NAMALWA (cell line): ENCODE results near the gene FATE1.

ENCODE experiments used
- DNase-seq: peaks from one replicate; pipeline ENCODE4 v3.0.0-alpha.2; 2015; ENCODE audit warnings: low spot score

FATE1 gene

GRCh38 chrX:151743651-151744470 is 28.0 kb downstream of the FATE1 start:
- DNase-seq, result no peak

- DNase-seq, result no peak
Measured at GRCh38 chrX:151745651-151746050, 29.8 kb downstream of the FATE1 start.

- DNase-seq, result no peak
Measured at GRCh38 chrX:151746502-151746901, 30.7 kb downstream of the FATE1 start.

GRCh38 chrX:151750511-151750910 is 34.7 kb downstream of the FATE1 start:
- no peak for DNase-seq

- no peak for DNase-seq
Measured at GRCh38 chrX:151752847-151753246, 37.0 kb downstream of the FATE1 start.

- no peak for DNase-seq
Measured at GRCh38 chrX:151753313-151754046, 37.6 kb downstream of the FATE1 start.

GRCh38 chrX:151754047-151754429 is 38.2 kb downstream of the FATE1 start:
- no peak for DNase-seq

GRCh38 chrX:151754641-151755215 is 38.9 kb downstream of the FATE1 start:
- DNase-seq, result no peak

- DNase-seq, result no peak
Measured at GRCh38 chrX:151759041-151759708, 43.3 kb downstream of the FATE1 start.

- no peak for DNase-seq
Measured at GRCh38 chrX:151762802-151763201, 47.0 kb downstream of the FATE1 start.

- no peak for DNase-seq
Measured at GRCh38 chrX:151763711-151764110, 47.9 kb downstream of the FATE1 start.

GRCh38 chrX:151765026-151765425 is 49.2 kb downstream of the FATE1 start:
- no peak for DNase-seq

- DNase-seq, result no peak
Measured at GRCh38 chrX:151771726-151772125, 55.9 kb downstream of the FATE1 start.
